ENCODE measurements around the gene ASB16. TPM values are rescaled to one million over a fixed set of nuclear protein-coding genes. Genes with fewer than 3 reads are reported as not detected.
A peak's percentile ranks its signal among the peaks of the same experiment; 100 is the strongest.

Gene ASB16
- total and polyA plus RNA-seq, 9 of the 15 experiments (the other 6 are each of a cell fraction or from before 2014, with no cell fraction given) = 0.03 to 0.07 TPM; not detected in 7

DNA sequence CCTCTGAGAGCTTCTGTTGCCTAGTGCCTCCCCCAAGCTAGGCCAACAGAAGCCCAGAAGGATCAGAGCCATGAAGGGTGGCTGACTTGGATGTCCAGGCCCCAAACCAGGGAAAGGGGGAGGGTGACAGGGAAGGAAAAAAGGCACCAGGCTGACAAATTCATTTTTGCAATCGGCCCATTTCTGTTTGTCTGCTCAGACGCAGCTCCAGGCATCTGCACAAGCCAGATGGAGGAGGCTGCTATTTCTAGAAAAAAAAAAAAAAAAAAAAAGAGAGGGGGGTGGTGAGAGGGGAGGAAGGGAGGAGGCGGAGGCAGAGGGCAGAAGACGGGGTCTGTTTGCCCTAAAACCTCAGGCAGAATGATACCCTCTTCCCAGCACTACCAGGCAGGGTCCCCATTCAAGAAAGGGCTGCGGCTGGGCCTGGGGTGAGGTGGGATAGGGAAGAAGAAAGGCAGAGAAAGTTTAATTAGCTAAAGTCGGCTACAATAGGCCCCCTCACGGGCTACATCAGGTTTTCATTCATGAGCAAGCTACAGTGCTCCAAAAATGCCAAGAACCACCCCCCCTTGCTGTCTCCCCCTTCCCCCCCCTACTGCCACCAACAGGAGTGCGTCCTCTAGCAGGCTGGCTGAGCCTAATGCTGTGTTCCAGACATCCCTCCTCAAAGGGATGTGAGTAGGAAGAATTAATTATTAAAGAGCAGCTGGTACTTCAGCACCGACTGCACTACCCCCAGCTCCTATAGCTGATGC, 49.5 kb upstream of the ASB16 start:
- H3K36me3 ChIP-seq (ENCODE audit: control insufficient read depth, insufficient read depth, low read length) = no peaks in the 10 kb centered on the region; the same call in 2 of the 3 replicates
- H2AFZ ChIP-seq (ENCODE audit: low read depth, low read length) = no peak overlapping the region
- H3K9ac ChIP-seq (ENCODE audit: insufficient read depth in 1 of 2, low read depth in 2 of 2, low read length in 2 of 2) = no peak overlapping the region
- H3K9me3 ChIP-seq (replicated peaks; ENCODE audit: control insufficient read depth, insufficient read depth, low read depth, low read length) = no peaks in the 10 kb centered on the region
- H3K9me1 ChIP-seq (ENCODE audit: control insufficient read depth, insufficient read depth, low read length) = no peaks in the 10 kb centered on the region
- no peak overlapping the region for H3K27ac ChIP-seq (ENCODE audit: extremely low read depth, low read depth, low read length)
- BruUV-seq (replicated peaks) = no TSS peak
- H3K79me2 ChIP-seq (ENCODE audit: control insufficient read depth, insufficient read depth, low read length) = peaks cover 12% of the 10 kb centered on the region
- in situ Hi-C loops (cut with MboI) (no loop called here), intact Hi-C loops (cut with micrococcal nuclease) (no loop called here)
- FAIRE-seq (no peak), ATAC-seq (no peak), DNase-seq (ENCODE audit: extremely low read depth in 1 of 4, low spot score in 3 of 4) (no peak)
- H3K4me2 ChIP-seq (ENCODE audit: insufficient read depth, low read length) = no peak overlapping the region
- H4K20me1 ChIP-seq (replicated peaks; ENCODE audit: control insufficient read depth, insufficient read depth, low read length) = peaks cover 19% of the 10 kb centered on the region; the same call in 1 of the 2 replicates
- H3K4me1 ChIP-seq (replicated peaks in 1 of 2; ENCODE audit: control insufficient read depth in 2 of 2, insufficient read depth in 2 of 2, low read length in 2 of 2) = peaks cover 10 to 43% of the 10 kb centered on the region in 2 experiments; a peak in 4 of 5 replicates
- CTCF ChIA-PET (ENCODE audit: low intra/inter-chr PET ratio) = no interaction called here
- H3K4me3 ChIP-seq = no peak overlapping the region
- H3K27me3 ChIP-seq (ENCODE audit: control insufficient read depth in 2 of 2, insufficient read depth in 2 of 2, low read length in 2 of 2) = no peaks in the 10 kb centered on the region; a peak in 1 of 5 replicates
- WGBS (ENCODE audit: insufficient coverage, low coverage, missing lambda C conversion rate) = 45% methylated on average over 4 of the region's 9 CpGs
- TF ChIP-seq RBM22 (IDR thresholded peaks at IDR 0.05; ENCODE audit: low read depth, low read length, poor library complexity, severe bottlenecking) (no peak), VEZF1 (CRISPR knock-in tag; IDR thresholded peaks at IDR 0.05) (peak; percentile 55; the same call in 1 of the 2 replicates)
- POLR2A ChIA-PET = interaction anchor here (0.6 to 4.5 kb wide), 4 partner anchors 8 to 354 kb away, joined by 3 to 49 read pairs (median 3); no protein-coding TSS in a partner anchor
